ENCODE results near the gene ZNRF2.

Gene ZNRF2

GRCh38 chr7:30389791-30390190 is 105.4 kb downstream of the ZNRF2 start:
- TF ChIP-seq EZH2 (IDR thresholded peaks at IDR 0.05; ENCODE audit: borderline replicate concordance, low read length) = no peak
- no peak for TF ChIP-seq CTCF (IDR thresholded peaks at IDR 0.05; ENCODE audit: low read length)
- Histone ChIP-seq H3K9me2 (ENCODE audit: low read depth, low read length) (no peaks in the 10 kb centered on the region), H3K9me3 (ENCODE audit: low read length) (no peaks in the 10 kb centered on the region), H3K36me3 (ENCODE audit: insufficient read depth, low read length) (no peaks in the 10 kb centered on the region), H3K27ac (ENCODE audit: low read depth, low read length, poor library complexity, severe bottlenecking) (no peak overlapping the region), H2AFZ (ENCODE audit: low read length) (no peak overlapping the region), H3K4me3 (ENCODE audit: low read depth, low read length, poor library complexity, severe bottlenecking) (no peak overlapping the region), H4K20me1 (ENCODE audit: insufficient read depth, low read length) (no peaks in the 10 kb centered on the region), H3K4me2 (ENCODE audit: low read length) (no peak overlapping the region), H3K79me2 (ENCODE audit: insufficient read depth, low read length) (no peaks in the 10 kb centered on the region), H3K9ac (ENCODE audit: low read length) (no peak overlapping the region), H3F3A (ENCODE audit: insufficient read depth, low read length) (no peaks in the 10 kb centered on the region), H3K4me1 (ENCODE audit: insufficient read depth, low read length, severe bottlenecking) (no peaks in the 10 kb centered on the region), H3K27me3 (ENCODE audit: insufficient read depth, low read length) (no peaks in the 10 kb centered on the region)

- Histone ChIP-seq H3K27me3 (ENCODE audit: insufficient read depth, low read length) (no peaks in the 10 kb centered on the region), H3F3A (ENCODE audit: insufficient read depth, low read length) (no peaks in the 10 kb centered on the region), H3K4me3 (ENCODE audit: low read depth, low read length, poor library complexity, severe bottlenecking) (no peak overlapping the region), H2AFZ (ENCODE audit: low read length) (no peak overlapping the region), H3K36me3 (ENCODE audit: insufficient read depth, low read length) (no peaks in the 10 kb centered on the region), H3K79me2 (ENCODE audit: insufficient read depth, low read length) (no peaks in the 10 kb centered on the region), H4K20me1 (ENCODE audit: insufficient read depth, low read length) (no peaks in the 10 kb centered on the region), H3K27ac (ENCODE audit: low read depth, low read length, poor library complexity, severe bottlenecking) (no peak overlapping the region), H3K4me1 (ENCODE audit: insufficient read depth, low read length, severe bottlenecking) (no peaks in the 10 kb centered on the region), H3K9ac (ENCODE audit: low read length) (no peak overlapping the region), H3K9me3 (ENCODE audit: low read length) (no peaks in the 10 kb centered on the region), H3K9me2 (ENCODE audit: low read depth, low read length) (no peaks in the 10 kb centered on the region), H3K4me2 (ENCODE audit: low read length) (no peak overlapping the region)
- TF ChIP-seq CTCF (IDR thresholded peaks at IDR 0.05; ENCODE audit: low read length) (no peak), EZH2 (IDR thresholded peaks at IDR 0.05; ENCODE audit: borderline replicate concordance, low read length) (no peak)
Observed at GRCh38 chr7:30390736-30391636, 106.6 kb downstream of the ZNRF2 start.

GRCh38 chr7:30391806-30392205 is 107.4 kb downstream of the ZNRF2 start:
- Histone ChIP-seq H3K27me3 (ENCODE audit: insufficient read depth, low read length) (no peaks in the 10 kb centered on the region), H3K36me3 (ENCODE audit: insufficient read depth, low read length) (no peaks in the 10 kb centered on the region), H3K4me1 (ENCODE audit: insufficient read depth, low read length, severe bottlenecking) (peaks cover 6% of the 10 kb centered on the region), H3K27ac (ENCODE audit: low read depth, low read length, poor library complexity, severe bottlenecking) (no peak overlapping the region), H3F3A (ENCODE audit: insufficient read depth, low read length) (no peaks in the 10 kb centered on the region), H2AFZ (ENCODE audit: low read length) (no peak overlapping the region), H3K9ac (ENCODE audit: low read length) (no peak overlapping the region), H3K79me2 (ENCODE audit: insufficient read depth, low read length) (no peaks in the 10 kb centered on the region), H3K9me2 (ENCODE audit: low read depth, low read length) (no peaks in the 10 kb centered on the region), H4K20me1 (ENCODE audit: insufficient read depth, low read length) (no peaks in the 10 kb centered on the region), H3K9me3 (ENCODE audit: low read length) (no peaks in the 10 kb centered on the region), H3K4me2 (ENCODE audit: low read length) (no peak overlapping the region), H3K4me3 (ENCODE audit: low read depth, low read length, poor library complexity, severe bottlenecking) (no peak overlapping the region)
- no peak for TF ChIP-seq CTCF (IDR thresholded peaks at IDR 0.05; ENCODE audit: low read length)
- TF ChIP-seq EZH2 (IDR thresholded peaks at IDR 0.05; ENCODE audit: borderline replicate concordance, low read length) = no peak

Measured in OCI-LY1 (cell line).